Measurements from ENCODE around the gene CSNK2B. TPM values are rescaled to one million over a fixed set of nuclear protein-coding genes. Genes with fewer than 3 reads are reported as not detected.

Gene CSNK2B
- total and polyA plus RNA-seq, 2 donors from 2014 or later = 130 to 270 TPM

DNA sequence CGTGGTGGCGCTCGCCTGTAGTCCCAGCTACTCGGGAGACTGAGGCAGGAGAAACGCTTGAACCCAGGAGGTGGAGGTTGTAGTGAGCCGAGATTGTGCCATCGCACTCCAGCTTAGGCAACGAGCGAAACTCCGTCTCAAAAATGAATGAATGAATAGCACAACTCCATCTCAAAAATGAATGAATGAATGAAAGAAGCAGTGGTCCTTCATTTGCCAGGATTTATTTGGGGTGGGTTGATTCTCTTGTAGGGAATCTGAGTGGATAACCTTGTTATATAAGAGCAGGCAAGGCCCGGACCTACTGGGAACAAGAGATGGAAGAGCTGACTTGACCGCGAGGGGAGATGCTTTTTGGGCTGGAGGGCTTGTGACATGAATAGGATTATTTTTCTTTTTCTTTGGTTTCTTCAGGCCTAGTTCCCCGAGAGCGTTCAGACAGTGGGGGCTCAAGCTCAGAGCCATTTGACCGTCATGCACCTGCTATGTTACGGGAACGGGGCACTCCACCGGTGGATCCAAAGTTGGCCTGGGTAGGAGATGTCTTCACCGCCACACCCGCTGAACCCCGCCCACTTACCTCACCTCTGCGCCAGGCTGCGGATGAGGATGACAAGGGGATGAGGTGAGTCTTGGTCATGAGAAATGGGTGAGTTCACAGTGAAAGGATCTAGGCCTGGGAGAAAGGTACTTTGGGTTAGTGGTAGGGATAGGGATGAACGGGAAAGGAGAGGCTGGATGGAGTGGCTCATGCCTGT lies 35.5 kb upstream of the CSNK2B start:
- TF ChIP-seq, protein P1, sequence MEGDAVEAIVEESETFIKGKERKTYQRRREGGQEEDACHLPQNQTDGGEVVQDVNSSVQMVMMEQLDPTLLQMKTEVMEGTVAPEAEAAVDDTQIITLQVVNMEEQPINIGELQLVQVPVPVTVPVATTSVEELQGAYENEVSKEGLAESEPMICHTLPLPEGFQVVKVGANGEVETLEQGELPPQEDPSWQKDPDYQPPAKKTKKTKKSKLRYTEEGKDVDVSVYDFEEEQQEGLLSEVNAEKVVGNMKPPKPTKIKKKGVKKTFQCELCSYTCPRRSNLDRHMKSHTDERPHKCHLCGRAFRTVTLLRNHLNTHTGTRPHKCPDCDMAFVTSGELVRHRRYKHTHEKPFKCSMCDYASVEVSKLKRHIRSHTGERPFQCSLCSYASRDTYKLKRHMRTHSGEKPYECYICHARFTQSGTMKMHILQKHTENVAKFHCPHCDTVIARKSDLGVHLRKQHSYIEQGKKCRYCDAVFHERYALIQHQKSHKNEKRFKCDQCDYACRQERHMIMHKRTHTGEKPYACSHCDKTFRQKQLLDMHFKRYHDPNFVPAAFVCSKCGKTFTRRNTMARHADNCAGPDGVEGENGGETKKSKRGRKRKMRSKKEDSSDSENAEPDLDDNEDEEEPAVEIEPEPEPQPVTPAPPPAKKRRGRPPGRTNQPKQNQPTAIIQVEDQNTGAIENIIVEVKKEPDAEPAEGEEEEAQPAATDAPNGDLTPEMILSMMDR (IDR thresholded peaks at IDR 0.05; ENCODE audit: borderline replicate concordance, extremely low read depth, insufficient read depth) = no peak
- no peak for DNase-seq
- no peak overlapping the region for H3K4me3 ChIP-seq (ENCODE audit: low read length in 3 of 3)
- no peak overlapping the region for H3K27ac ChIP-seq (ENCODE audit: low read depth in 2 of 2, low read length in 2 of 2)
- H3K4me1 ChIP-seq (ENCODE audit: control insufficient read depth in 2 of 3, insufficient read depth in 2 of 3, low read depth in 1 of 3, low read length in 3 of 3) = no peaks in the 10 kb centered on the region
- H3K9me3 ChIP-seq (ENCODE audit: control insufficient read depth in 2 of 3, insufficient read depth in 1 of 3, low read length in 3 of 3) = no peaks in the 10 kb centered on the region
- peaks cover 27 to 80% (median 43%) of the 10 kb centered on the region in 3 donors for H3K36me3 ChIP-seq (ENCODE audit: control insufficient read depth in 2 of 3, insufficient read depth in 3 of 3, low read length in 3 of 3)
- FAIRE-seq = no peak
- intact Hi-C loops (cut with DNase I) = no loop called here
- no peak overlapping the region for H3K9ac ChIP-seq (ENCODE audit: low read length in 3 of 3)
- H3K27me3 ChIP-seq (ENCODE audit: control insufficient read depth, insufficient read depth, low read length) = no peaks in the 10 kb centered on the region

DNA sequence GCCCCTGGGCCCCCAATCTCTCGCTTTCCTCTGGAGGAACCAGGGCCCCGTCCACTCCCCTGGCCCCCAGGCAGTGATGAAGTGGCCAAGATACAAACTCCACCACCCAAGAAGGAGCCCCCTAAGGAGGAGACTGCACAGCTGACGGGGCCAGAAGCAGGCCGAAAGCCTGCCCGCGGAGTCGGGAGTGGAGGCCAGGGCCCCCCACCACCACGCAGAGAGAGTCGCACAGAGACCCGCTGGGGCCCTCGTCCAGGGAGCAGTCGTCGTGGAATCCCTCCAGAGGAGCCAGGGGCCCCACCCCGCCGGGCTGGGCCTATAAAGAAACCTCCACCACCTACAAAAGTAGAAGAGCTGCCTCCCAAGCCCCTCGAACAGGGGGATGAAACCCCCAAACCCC lies 34.7 kb upstream of the CSNK2B start:
- peaks cover 20 to 79% (median 39%) of the 10 kb centered on the region in 3 donors for H3K36me3 ChIP-seq (ENCODE audit: control insufficient read depth in 2 of 3, insufficient read depth in 3 of 3, low read length in 3 of 3)
- no peak overlapping the region for H3K9ac ChIP-seq (ENCODE audit: low read length in 3 of 3)

DNA sequence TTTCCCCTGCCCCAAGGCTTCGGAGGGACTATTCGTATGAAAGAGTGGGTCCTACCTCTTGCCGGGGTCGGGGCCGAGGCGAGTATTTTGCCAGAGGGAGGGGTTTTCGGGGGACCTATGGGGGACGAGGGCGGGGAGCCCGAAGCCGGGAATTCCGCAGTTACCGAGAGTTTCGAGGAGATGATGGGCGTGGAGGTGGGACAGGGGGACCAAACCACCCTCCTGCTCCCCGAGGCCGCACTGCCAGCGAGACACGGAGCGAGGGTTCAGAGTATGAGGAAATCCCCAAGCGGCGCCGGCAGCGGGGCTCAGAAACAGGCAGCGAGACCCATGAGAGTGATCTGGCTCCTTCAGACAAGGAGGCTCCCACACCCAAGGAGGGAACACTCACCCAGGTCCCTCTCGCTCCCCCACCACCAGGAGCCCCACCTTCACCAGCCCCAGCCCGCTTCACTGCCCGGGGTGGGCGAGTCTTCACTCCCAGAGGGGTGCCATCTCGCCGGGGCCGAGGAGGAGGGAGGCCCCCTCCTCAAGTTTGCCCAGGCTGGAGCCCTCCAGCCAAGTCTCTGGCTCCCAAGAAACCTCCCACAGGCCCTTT lies 34.1 kb upstream of the CSNK2B start:
- Histone ChIP-seq H3K27ac (ENCODE audit: low read depth in 2 of 2, low read length in 2 of 2) (no peak overlapping the region), H3K9ac (ENCODE audit: low read length in 3 of 3) (no peak overlapping the region), H3K4me1 (ENCODE audit: control insufficient read depth in 2 of 3, insufficient read depth in 2 of 3, low read depth in 1 of 3, low read length in 3 of 3) (no peaks in the 10 kb centered on the region), H3K36me3 (ENCODE audit: control insufficient read depth in 2 of 3, insufficient read depth in 3 of 3, low read length in 3 of 3) (peaks cover 17 to 79% (median 41%) of the 10 kb centered on the region in 3 donors), H3K9me3 (ENCODE audit: control insufficient read depth in 2 of 3, insufficient read depth in 1 of 3, low read length in 3 of 3) (no peaks in the 10 kb centered on the region), H3K27me3 (ENCODE audit: control insufficient read depth, insufficient read depth, low read length) (no peaks in the 10 kb centered on the region), H3K4me3 (ENCODE audit: low read length in 3 of 3) (no peak overlapping the region)
- FAIRE-seq (no peak), DNase-seq (peak in 1 of 5 donors; percentile 80)
- intact Hi-C loops (cut with DNase I) = no loop called here
- TF ChIP-seq, protein P1 (IDR thresholded peaks at IDR 0.05; ENCODE audit: borderline replicate concordance, extremely low read depth, insufficient read depth) = no peak

More for the DNA sequence above, 34.7 kb upstream of the CSNK2B start:
- no peaks in the 10 kb centered on the region for H3K9me3 ChIP-seq (ENCODE audit: control insufficient read depth in 2 of 3, insufficient read depth in 1 of 3, low read length in 3 of 3)
- TF ChIP-seq, protein P1 (IDR thresholded peaks at IDR 0.05; ENCODE audit: borderline replicate concordance, extremely low read depth, insufficient read depth) = no peak
- no peak for FAIRE-seq
- intact Hi-C loops (cut with DNase I) = no loop called here
- H3K4me3 ChIP-seq (ENCODE audit: low read length in 3 of 3) = no peak overlapping the region
- no peak overlapping the region for H3K27ac ChIP-seq (ENCODE audit: low read depth in 2 of 2, low read length in 2 of 2)
- DNase-seq = no peak
- no peaks in the 10 kb centered on the region for H3K27me3 ChIP-seq (ENCODE audit: control insufficient read depth, insufficient read depth, low read length)
- H3K4me1 ChIP-seq (ENCODE audit: control insufficient read depth in 2 of 3, insufficient read depth in 2 of 3, low read depth in 1 of 3, low read length in 3 of 3) = no peaks in the 10 kb centered on the region
